Activated naive CD4-positive, alpha-beta T cell treated with anti-CD3 and anti-CD28 coated beads, Interleukin-2, amount 50 U/mL, for 72 hours (primary cell): Measurements from ENCODE around the gene CEBPZOS. TPM values are rescaled to one million over a fixed set of nuclear protein-coding genes. Genes with fewer than 3 reads are reported as not detected.

Experiments used
- ATAC-seq, 2 donors: fragments of 150-1000 bp; cut with Tn5 transposase; 2 replicates each; pipeline ENCODE4 v1.10.0; 2021; ENCODE audit warnings: mild to moderate bottlenecking in 2 of 2, moderate library complexity in 2 of 2
- DNase-seq, 2 donors: peaks; one replicate each; pipeline ENCODE4 v3.0.0; 2021 to 2022; ENCODE audit warnings: low spot score in 2 of 2
- H3K27ac Mint-ChIP-seq, 2 donors: one replicate each; pipeline ENCODE4 v1.8.0; 2022; ENCODE audit warnings: mild to moderate bottlenecking in 2 of 2, mixed read lengths in 2 of 2
- H3K36me3 Mint-ChIP-seq, 2 donors: one replicate each; pipeline ENCODE4 v1.8.0; 2022; ENCODE audit warnings: mixed read lengths in 2 of 2
- H3K9me3 Mint-ChIP-seq, 2 donors: one replicate each; pipeline ENCODE4 v1.8.0; 2022; ENCODE audit warnings: mixed read lengths in 2 of 2
- total RNA-seq, 2 donors: library from RNA; stranded (reverse); gene quantifications; one replicate each; pipeline ENCODE4 v1.2.3, GENCODE V29; 2022

CEBPZOS gene
- 10 to 100 TPM; 29.1 to 46.9 TPM for total RNA-seq

GRCh38 chr2:37196320-37197195 lies at the start of gene CEBPZOS:
Gene CEBPZOS, plus strand, starts transcription at chr2:37196496. Its CDS starts 3,209 bp downstream, at chr2:37199705.
- peak within 1 kb of the TSS; percentile 97 to 100 for H3K27ac Mint-ChIP-seq
- H3K9me3 Mint-ChIP-seq = no peaks in the 10 kb centered on the region
- peaks cover 9 to 24% of the 10 kb centered on the region in 2 donors for H3K36me3 Mint-ChIP-seq
- DNase-seq (peak; percentile 87 to 90), ATAC-seq (peak; percentile 85)

GRCh38 chr2:37148325-37148724 lies 48.0 kb upstream of the CEBPZOS start:
- DNase-seq (no peak), ATAC-seq (no peak)
- peaks cover 12 to 43% of the 10 kb centered on the region in 2 donors for H3K36me3 Mint-ChIP-seq
- H3K27ac Mint-ChIP-seq = peak overlapping the region in 1 of 2 donors; percentile 45
- H3K9me3 Mint-ChIP-seq = peaks cover 0 to 6% of the 10 kb centered on the region in 2 donors

GRCh38 chr2:37149626-37150322 lies 46.5 kb upstream of the CEBPZOS start:
- ATAC-seq = peak in 1 of 2 donors; percentile 61
- Mint-ChIP-seq H3K36me3 (peaks cover 11 to 53% of the 10 kb centered on the region in 2 donors), H3K9me3 (peaks cover 0 to 6% of the 10 kb centered on the region in 2 donors), H3K27ac (peak overlapping the region in 1 of 2 donors; percentile 28)
- DNase-seq = no peak

- ATAC-seq = no peak
- Mint-ChIP-seq H3K36me3 (peaks cover 22 to 50% of the 10 kb centered on the region in 2 donors), H3K9me3 (peaks cover 0 to 12% of the 10 kb centered on the region in 2 donors)
These were observed 43.1 kb upstream of the CEBPZOS start for GRCh38 chr2:37153224-37153623.

GRCh38 chr2:37154785-37155184 lies 41.5 kb upstream of the CEBPZOS start:
- peaks cover 0 to 12% of the 10 kb centered on the region in 2 donors for H3K9me3 Mint-ChIP-seq
- ATAC-seq (no peak), DNase-seq (no peak)
- peak overlapping the region in 1 of 2 donors; percentile 87 for H3K27ac Mint-ChIP-seq
- peaks cover 15 to 43% of the 10 kb centered on the region in 2 donors for H3K36me3 Mint-ChIP-seq

More at GRCh38 chr2:37153224-37153623, 43.1 kb upstream of the CEBPZOS start:
- H3K27ac Mint-ChIP-seq = peak overlapping the region in 1 of 2 donors; percentile 17
- DNase-seq = no peak

- Mint-ChIP-seq H3K9me3 (peaks cover 0 to 12% of the 10 kb centered on the region in 2 donors), H3K36me3 (peaks cover 15 to 43% of the 10 kb centered on the region in 2 donors), H3K27ac (peak overlapping the region; percentile 87 to 98)
- DNase-seq (peak; percentile 42 to 57), ATAC-seq (peak; percentile 39 to 42)
These were observed 40.0 kb upstream of the CEBPZOS start for GRCh38 chr2:37156071-37156856.

- Mint-ChIP-seq H3K9me3 (peaks cover 0 to 12% of the 10 kb centered on the region in 2 donors), H3K27ac (peak within 1 kb of the TSS; percentile 87 to 98), H3K36me3 (peaks cover 15 to 41% of the 10 kb centered on the region in 2 donors)
- peak; percentile 78 to 81 for DNase-seq
- ATAC-seq = peak; percentile 94 to 95
These were observed 39.2 kb upstream of the CEBPZOS start, which contains the start of gene EIF2AK2 for GRCh38 chr2:37156857-37157714. Gene EIF2AK2, minus strand, starts transcription at chr2:37156980. Its CDS starts 9,174 bp downstream, at chr2:37147806.

- Mint-ChIP-seq H3K36me3 (peaks cover 6 to 13% of the 10 kb centered on the region in 2 donors), H3K9me3 (peaks cover 10 to 13% of the 10 kb centered on the region in 2 donors), H3K27ac (no peak overlapping the region)
- ATAC-seq = no peak
- no peak for DNase-seq
These were observed 31.5 kb upstream of the CEBPZOS start for GRCh38 chr2:37164757-37165156.

- Mint-ChIP-seq H3K36me3 (peaks cover 6 to 13% of the 10 kb centered on the region in 2 donors), H3K9me3 (peaks cover 10 to 13% of the 10 kb centered on the region in 2 donors), H3K27ac (no peak overlapping the region)
- DNase-seq (no peak), ATAC-seq (no peak)
These were observed 28.6 kb upstream of the CEBPZOS start for GRCh38 chr2:37167636-37168180.

GRCh38 chr2:37168217-37168981 lies 27.9 kb upstream of the CEBPZOS start:
- no peak for DNase-seq
- H3K36me3 Mint-ChIP-seq = peaks cover 6 to 13% of the 10 kb centered on the region in 2 donors
- peaks cover 10 to 13% of the 10 kb centered on the region in 2 donors for H3K9me3 Mint-ChIP-seq
- no peak overlapping the region for H3K27ac Mint-ChIP-seq
- peak; percentile 82 to 86 for ATAC-seq

GRCh38 chr2:37171624-37171950 lies 24.7 kb upstream of the CEBPZOS start:
- no peaks in the 10 kb centered on the region for H3K36me3 Mint-ChIP-seq

GRCh38 chr2:37173741-37174140 lies 22.6 kb upstream of the CEBPZOS start:
- H3K9me3 Mint-ChIP-seq = no peaks in the 10 kb centered on the region
- no peak for DNase-seq
- H3K36me3 Mint-ChIP-seq = no peaks in the 10 kb centered on the region
- no peak for ATAC-seq
- H3K27ac Mint-ChIP-seq = no peak overlapping the region

More at GRCh38 chr2:37171624-37171950, 24.7 kb upstream of the CEBPZOS start:
- DNase-seq (no peak), ATAC-seq (no peak)
- H3K9me3 Mint-ChIP-seq = no peaks in the 10 kb centered on the region
- no peak overlapping the region for H3K27ac Mint-ChIP-seq

- no peaks in the 10 kb centered on the region for H3K36me3 Mint-ChIP-seq
- no peaks in the 10 kb centered on the region for H3K9me3 Mint-ChIP-seq
- DNase-seq (no peak), ATAC-seq (no peak)
- no peak overlapping the region for H3K27ac Mint-ChIP-seq
These were observed 16.2 kb upstream of the CEBPZOS start for GRCh38 chr2:37180006-37180639.

- Mint-ChIP-seq H3K9me3 (no peaks in the 10 kb centered on the region), H3K27ac (no peak overlapping the region), H3K36me3 (no peaks in the 10 kb centered on the region)
- ATAC-seq (no peak), DNase-seq (no peak)
These were observed 15.7 kb upstream of the CEBPZOS start for GRCh38 chr2:37180640-37181039.
